ENCODE measurements around the gene CRYGA.
"Not testable (repeated sequence)": the region's sequence is repeated elsewhere in the genome, so short reads cannot be mapped to it uniquely, and the experiment has no call there.

The CRYGA gene

GRCh38 chr2:208164951-208165755 is 1.8 kb upstream of the CRYGA start:
- DNase-seq, result no peak

- no peak for DNase-seq
Observed at GRCh38 chr2:208156439-208156838, 7.0 kb downstream of the CRYGA start.

GRCh38 chr2:208153156-208153555 is 10.2 kb downstream of the CRYGA start:
- DNase-seq, result no peak

- DNase-seq, result no peak
Observed at GRCh38 chr2:208150956-208151355, 12.4 kb downstream of the CRYGA start.

GRCh38 chr2:208150094-208150493 is 13.3 kb downstream of the CRYGA start:
- DNase-seq, result no peak

GRCh38 chr2:208148803-208149202 is 14.6 kb downstream of the CRYGA start:
- no peak for DNase-seq

- DNase-seq, result no peak
Observed at GRCh38 chr2:208147759-208148158, 15.6 kb downstream of the CRYGA start.

GRCh38 chr2:208147008-208147407 is 16.4 kb downstream of the CRYGA start:
- no peak for DNase-seq

GRCh38 chr2:208146006-208146405 is 17.4 kb downstream of the CRYGA start, which contains the start of gene CRYGB:
Gene CRYGB (minus strand): TSS chr2:208146158. CDS start chr2:208146120, 38 bp downstream.
- no peak for DNase-seq

- no peak for DNase-seq
Observed at GRCh38 chr2:208142925-208143799, 20.2 kb downstream of the CRYGA start.

GRCh38 chr2:208142240-208142924 is 21.0 kb downstream of the CRYGA start:
- DNase-seq, result no peak

GRCh38 chr2:208139447-208139846 is 23.9 kb downstream of the CRYGA start:
- no peak for DNase-seq

GRCh38 chr2:208138334-208138733 is 25.1 kb downstream of the CRYGA start:
- not testable (repeated sequence) for DNase-seq

GRCh38 chr2:208136716-208137094 is 26.7 kb downstream of the CRYGA start:
- no peak for DNase-seq

GRCh38 chr2:208135794-208136715 is 27.3 kb downstream of the CRYGA start:
- DNase-seq, result no peak

- no peak for DNase-seq
Observed at GRCh38 chr2:208134928-208135586, 28.3 kb downstream of the CRYGA start.

GRCh38 chr2:208130712-208131110 is 32.7 kb downstream of the CRYGA start:
- no peak for DNase-seq

- DNase-seq, result no peak
Observed at GRCh38 chr2:208129744-208130711, 33.4 kb downstream of the CRYGA start, which contains the start of gene CRYGC. Gene CRYGC (minus strand): TSS chr2:208129828. CDS start chr2:208129792, 36 bp downstream.

- no peak for DNase-seq
Observed at GRCh38 chr2:208128136-208128535, 35.3 kb downstream of the CRYGA start.

GRCh38 chr2:208127090-208127489 is 36.3 kb downstream of the CRYGA start:
- no peak for DNase-seq

All from right forelimb (tissue), 1 donor.